MM.1S (cell line): ENCODE data around the gene NTPCR.

Source experiments
- DNase-seq: peaks from one replicate; pipeline ENCODE4 v3.0.0-alpha.2; 2015
- H2AFZ ChIP-seq: fragments of 300-600 bp; sonication (generic); 2 replicates; pipeline ENCODE4 v1.6.0; 2016; ENCODE audit warnings: antibody characterized with exemption, low read length
- H3F3A ChIP-seq: fragments of 300-600 bp; sonication (generic); 2 replicates; pipeline ENCODE4 v1.6.1; 2016; ENCODE audit warnings: mild to moderate bottlenecking, antibody characterized with exemption, low read length, moderate library complexity, mixed read lengths; ENCODE audit not compliant: insufficient read depth
- H3K27ac ChIP-seq: fragments of 300-600 bp; sonication (generic); 2 replicates; pipeline ENCODE4 v1.5.1; 2016; ENCODE audit warnings: mild to moderate bottlenecking, low read length
- H3K27me3 ChIP-seq: fragments of 300-600 bp; sonication (generic); replicated peaks from 2 replicates; pipeline ENCODE4 v1.6.0; 2016; ENCODE audit warnings: low read length; ENCODE audit not compliant: insufficient read depth
- H3K36me3 ChIP-seq: fragments of 300-600 bp; sonication (generic); replicated peaks from 2 replicates; pipeline ENCODE4 v1.6.1; 2016; ENCODE audit warnings: mild to moderate bottlenecking, low read length, mixed read lengths; ENCODE audit not compliant: insufficient read depth
- H3K4me1 ChIP-seq: fragments of 300-600 bp; sonication (generic); 2 replicates; pipeline ENCODE4 v1.6.1; 2016; ENCODE audit warnings: low read length, mixed read lengths
- H3K4me2 ChIP-seq: fragments of 300-600 bp; sonication (generic); 2 replicates; pipeline ENCODE4 v1.6.0; 2016; ENCODE audit warnings: low read depth, low read length
- H3K4me3 ChIP-seq: fragments of 300-600 bp; sonication (generic); 2 replicates; pipeline ENCODE4 v1.5.1; 2016; ENCODE audit warnings: low read length, mixed read lengths
- H3K79me2 ChIP-seq: fragments of 300-600 bp; sonication (generic); 2 replicates; pipeline ENCODE4 v1.6.1; 2016; ENCODE audit warnings: mixed run types, low read length, mixed read lengths
- H3K9ac ChIP-seq: fragments of 300-600 bp; sonication (generic); 2 replicates; pipeline ENCODE4 v1.6.1; 2016; ENCODE audit warnings: low read length, mixed read lengths
- H3K9me2 ChIP-seq: fragments of 300-600 bp; sonication (generic); replicated peaks from 2 replicates; pipeline ENCODE4 v1.6.1; 2016; ENCODE audit warnings: mild to moderate bottlenecking, low read length, mixed read lengths; ENCODE audit not compliant: insufficient read depth
- H3K9me3 ChIP-seq: fragments of 300-600 bp; sonication (generic); replicated peaks from 2 replicates; pipeline ENCODE4 v1.6.1; 2016; ENCODE audit warnings: mild to moderate bottlenecking, low read length, mixed read lengths; ENCODE audit not compliant: insufficient read depth
- H4K20me1 ChIP-seq: fragments of 300-600 bp; sonication (generic); 2 replicates; pipeline ENCODE4 v1.6.1; 2016; ENCODE audit warnings: mild to moderate bottlenecking, low read length, moderate library complexity, mixed read lengths; ENCODE audit not compliant: insufficient read depth
- EZH2 ChIP-seq: fragments of 300-600 bp; sonication (generic); optimal IDR thresholded peaks from 2 replicates; pipeline ENCODE3; 2017; ENCODE audit warnings: low read depth, mild to moderate bottlenecking, antibody characterized with exemption, low read length, mixed read lengths
- EZH2phosphoT487 ChIP-seq: fragments of 300-600 bp; sonication (generic); IDR thresholded peaks from 2 replicates; pipeline ENCODE4 v1.6.1; 2018; ENCODE audit warnings: antibody characterized with exemption, low read length
- TF ChIP-seq, protein P1 (sequence below): fragments of 300-600 bp; sonication (generic); IDR thresholded peaks from 2 replicates; pipeline ENCODE4 v1.5.1; 2016; ENCODE audit warnings: antibody characterized with exemption, low read length, mixed read lengths

NTPCR gene

DNA sequence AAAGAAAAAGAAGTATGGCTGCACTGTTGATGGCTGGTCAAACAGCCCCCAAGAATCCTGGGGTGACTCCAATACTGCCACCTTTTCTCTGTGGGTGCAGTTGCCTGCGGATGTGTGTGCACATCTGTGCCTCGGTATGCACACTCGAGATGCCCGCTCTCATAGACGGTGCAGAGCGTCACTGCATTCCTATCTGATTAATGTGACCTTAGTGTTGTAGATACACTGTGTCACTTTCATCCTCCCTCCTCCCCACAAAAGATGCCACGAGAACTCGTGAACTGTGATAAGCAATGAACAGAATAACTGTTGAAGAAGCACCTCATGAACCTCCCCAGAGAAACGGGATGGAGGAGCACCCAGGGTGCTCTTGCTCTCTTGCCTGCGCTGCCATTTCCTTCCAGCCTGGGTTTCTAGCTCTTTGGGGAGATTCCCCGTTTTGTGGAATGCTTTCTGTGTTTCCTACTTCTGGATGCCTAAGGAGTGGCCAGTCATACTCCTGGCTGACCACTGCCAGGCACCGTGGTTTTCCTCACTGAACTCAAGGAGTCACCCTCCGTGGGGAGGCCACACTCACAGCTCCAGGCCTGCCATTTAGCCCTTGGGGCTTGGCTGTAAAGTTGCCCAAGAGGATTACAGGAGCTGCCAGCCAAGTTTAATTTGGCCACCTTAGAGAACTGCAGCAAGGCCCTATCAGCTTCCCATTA lies 32.0 kb downstream of the NTPCR start:
- TF ChIP-seq EZH2 (no peak), EZH2phosphoT487 (no peak)
- TF ChIP-seq, protein P1, sequence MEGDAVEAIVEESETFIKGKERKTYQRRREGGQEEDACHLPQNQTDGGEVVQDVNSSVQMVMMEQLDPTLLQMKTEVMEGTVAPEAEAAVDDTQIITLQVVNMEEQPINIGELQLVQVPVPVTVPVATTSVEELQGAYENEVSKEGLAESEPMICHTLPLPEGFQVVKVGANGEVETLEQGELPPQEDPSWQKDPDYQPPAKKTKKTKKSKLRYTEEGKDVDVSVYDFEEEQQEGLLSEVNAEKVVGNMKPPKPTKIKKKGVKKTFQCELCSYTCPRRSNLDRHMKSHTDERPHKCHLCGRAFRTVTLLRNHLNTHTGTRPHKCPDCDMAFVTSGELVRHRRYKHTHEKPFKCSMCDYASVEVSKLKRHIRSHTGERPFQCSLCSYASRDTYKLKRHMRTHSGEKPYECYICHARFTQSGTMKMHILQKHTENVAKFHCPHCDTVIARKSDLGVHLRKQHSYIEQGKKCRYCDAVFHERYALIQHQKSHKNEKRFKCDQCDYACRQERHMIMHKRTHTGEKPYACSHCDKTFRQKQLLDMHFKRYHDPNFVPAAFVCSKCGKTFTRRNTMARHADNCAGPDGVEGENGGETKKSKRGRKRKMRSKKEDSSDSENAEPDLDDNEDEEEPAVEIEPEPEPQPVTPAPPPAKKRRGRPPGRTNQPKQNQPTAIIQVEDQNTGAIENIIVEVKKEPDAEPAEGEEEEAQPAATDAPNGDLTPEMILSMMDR: no peak
- Histone ChIP-seq H4K20me1 (no peaks in the 10 kb centered on the region), H3K27me3 (no peaks in the 10 kb centered on the region), H3K9me2 (no peaks in the 10 kb centered on the region), H3F3A (no peaks in the 10 kb centered on the region), H3K79me2 (no peaks in the 10 kb centered on the region), H3K9ac (no peak overlapping the region), H3K9me3 (no peaks in the 10 kb centered on the region), H3K4me2 (no peak overlapping the region), H3K27ac (no peak overlapping the region), H3K4me1 (no peaks in the 10 kb centered on the region), H2AFZ (no peak overlapping the region), H3K4me3 (no peak overlapping the region), H3K36me3 (no peaks in the 10 kb centered on the region)
- DNase-seq: no peak

DNA sequence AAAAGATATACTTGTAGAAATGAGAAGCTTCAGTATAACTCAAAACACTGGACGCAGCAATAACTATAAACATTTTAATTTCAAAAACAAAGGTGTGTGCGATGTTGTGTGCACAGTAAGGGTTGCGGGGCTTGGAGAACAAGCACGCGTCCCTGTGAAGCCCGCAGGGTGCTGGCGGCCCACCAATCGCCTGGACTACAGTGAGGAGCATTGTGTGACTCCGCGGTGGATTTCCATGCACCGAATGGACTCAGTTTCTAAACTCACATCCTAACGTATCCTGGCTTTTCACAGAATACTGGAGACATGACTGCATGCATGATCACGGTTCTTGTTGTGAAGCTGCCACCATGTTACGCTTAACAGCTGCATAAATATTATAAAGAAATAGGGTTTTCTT lies 33.0 kb downstream of the NTPCR start:
- Histone ChIP-seq H3K4me3 (no peak overlapping the region), H3K9me3 (no peaks in the 10 kb centered on the region), H3K4me1 (no peaks in the 10 kb centered on the region), H4K20me1 (no peaks in the 10 kb centered on the region), H3K79me2 (no peaks in the 10 kb centered on the region), H3K9me2 (no peaks in the 10 kb centered on the region), H3K4me2 (no peak overlapping the region), H3K27me3 (no peaks in the 10 kb centered on the region), H3F3A (no peaks in the 10 kb centered on the region), H2AFZ (no peak overlapping the region), H3K27ac (no peak overlapping the region), H3K9ac (no peak overlapping the region), H3K36me3 (no peaks in the 10 kb centered on the region)
- no peak for DNase-seq
- TF ChIP-seq EZH2 (no peak), EZH2phosphoT487 (no peak)
- TF ChIP-seq, protein P1: no peak

DNA sequence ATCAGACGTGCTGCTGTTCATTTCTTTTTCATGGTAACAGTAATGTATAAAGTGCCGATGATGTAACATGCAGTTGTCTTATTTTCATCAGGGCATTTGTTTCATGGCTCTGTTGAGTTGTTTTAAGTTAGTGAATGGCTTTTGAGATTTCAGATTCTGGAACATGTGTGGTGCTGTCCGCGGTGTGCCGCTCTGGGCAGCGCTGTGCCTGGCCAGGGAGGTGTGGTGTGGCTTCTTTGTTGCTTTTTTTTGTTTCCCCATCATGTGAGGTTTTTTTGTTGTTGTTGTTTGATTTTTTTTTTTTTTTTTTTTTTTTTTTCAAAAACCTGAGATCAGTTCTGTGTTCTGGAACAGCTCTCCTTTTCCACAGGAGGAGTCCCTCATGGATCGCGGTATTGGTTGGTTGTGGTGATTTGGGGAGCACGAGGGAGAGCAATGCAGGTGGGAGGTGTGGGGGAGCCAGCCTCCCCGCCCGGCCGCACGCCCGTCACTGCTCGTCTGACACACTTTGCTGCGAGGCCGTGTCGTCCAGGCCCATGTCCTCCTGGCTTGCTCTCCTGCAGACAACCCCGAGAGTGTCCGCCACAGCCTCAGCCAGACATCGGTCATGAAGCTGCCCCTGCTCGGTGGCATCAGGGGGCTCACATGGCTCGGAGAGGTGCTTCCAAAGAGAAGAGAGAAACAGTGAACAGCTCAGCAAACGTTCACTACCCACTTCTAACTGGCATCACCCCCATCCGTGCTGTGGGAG lies 33.6 kb downstream of the NTPCR start:
- Histone ChIP-seq H3K4me1 (no peaks in the 10 kb centered on the region), H3K79me2 (no peaks in the 10 kb centered on the region), H3K9me3 (no peaks in the 10 kb centered on the region), H3K9me2 (no peaks in the 10 kb centered on the region), H3K36me3 (no peaks in the 10 kb centered on the region), H3F3A (no peaks in the 10 kb centered on the region), H3K4me3 (no peak overlapping the region), H3K4me2 (no peak overlapping the region), H3K27me3 (no peaks in the 10 kb centered on the region), H3K27ac (no peak overlapping the region), H3K9ac (no peak overlapping the region), H2AFZ (no peak overlapping the region), H4K20me1 (no peaks in the 10 kb centered on the region)
- no peak for DNase-seq
- TF ChIP-seq, protein P1: no peak
- no peak for TF ChIP-seq EZH2
- no peak for TF ChIP-seq EZH2phosphoT487
